ENCODE results near the gene PRDM5. TPM values are rescaled to one million over a fixed set of nuclear protein-coding genes. Genes with fewer than 3 reads are reported as not detected.

Gene PRDM5
- total and polyA plus RNA-seq, 2 donors (not counting 1 experiment from before 2014, with no cell fraction given): 8.6 to 19.0 TPM

DNA sequence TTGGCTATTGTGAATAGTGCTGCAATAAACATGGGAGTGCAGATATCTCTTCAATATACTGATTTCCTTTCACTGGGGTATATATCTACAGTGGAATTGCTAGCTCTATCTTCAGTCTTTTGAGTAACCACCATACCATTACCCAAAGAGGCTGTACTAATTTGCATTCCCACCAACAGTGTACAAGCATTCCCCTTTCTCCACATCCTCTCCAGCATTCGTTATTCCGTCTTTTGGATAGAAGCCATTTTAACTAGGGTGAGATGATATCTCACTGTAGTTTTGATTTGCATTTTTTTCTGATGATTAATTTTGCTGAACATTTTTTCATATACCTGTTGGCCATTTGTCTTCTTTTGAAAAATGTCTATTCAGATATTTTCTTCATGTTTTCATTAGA is 110.3 kb downstream of the PRDM5 start:
- Histone ChIP-seq H3K4me3 (replicated peaks in 1 of 4; ENCODE audit: control extremely low read depth in 1 of 4, insufficient read depth in 1 of 4, low read depth in 3 of 4, low read length in 4 of 4) (no peak overlapping the region), H3K4me1 (ENCODE audit: control insufficient read depth, extremely low read depth, insufficient read depth, low read length) (no peaks in the 10 kb centered on the region), H3K9me3 (ENCODE audit: control insufficient read depth, insufficient read depth, low read depth, low read length) (no peaks in the 10 kb centered on the region)

GRCh38 chr4:120809518-120809917 is 113.0 kb downstream of the PRDM5 start:
- Histone ChIP-seq H3K79me2 (ENCODE audit: control insufficient read depth, insufficient read depth, low read length) (no peaks in the 10 kb centered on the region), H3K4me1 (ENCODE audit: control insufficient read depth, extremely low read depth, insufficient read depth, low read length) (no peaks in the 10 kb centered on the region), H3K27ac (ENCODE audit: insufficient read depth, low read length) (no peak overlapping the region), H3K9me3 (ENCODE audit: control insufficient read depth, insufficient read depth, low read depth, low read length) (no peaks in the 10 kb centered on the region), H3K4me3 (replicated peaks in 1 of 4; ENCODE audit: control extremely low read depth in 1 of 4, insufficient read depth in 1 of 4, low read depth in 3 of 4, low read length in 4 of 4) (no peak overlapping the region), H4K20me1 (ENCODE audit: control insufficient read depth, extremely low read depth, insufficient read depth, low read length) (no peaks in the 10 kb centered on the region), H3K27me3 (ENCODE audit: control insufficient read depth, insufficient read depth, low read length) (no peaks in the 10 kb centered on the region), H3K9ac (ENCODE audit: insufficient read depth, low read length) (no peak overlapping the region), H3K36me3 (ENCODE audit: control insufficient read depth, insufficient read depth, low read length) (no peaks in the 10 kb centered on the region), H2AFZ (ENCODE audit: low read length) (no peak overlapping the region), H3K4me2 (ENCODE audit: extremely low read depth, insufficient read depth, low read length) (no peak overlapping the region)
- TF ChIP-seq CTCF (conservative IDR thresholded peaks at IDR 0.05 in 1 of 2, IDR thresholded peaks at IDR 0.05 in 1 of 2; ENCODE audit: low read depth in 1 of 2, low read length in 2 of 2): peak in 1 of 2 donors; percentile 35
- TF ChIP-seq EZH2 (IDR thresholded peaks at IDR 0.05; ENCODE audit: low read length, missing control alignments): no peak
- peak in 1 of 2 donors; percentile 4 for DNase-seq (ENCODE audit: low read depth in 2 of 2)

More for the DNA sequence above, 110.3 kb downstream of the PRDM5 start:
- peak in 1 of 2 donors; percentile 71 for DNase-seq (ENCODE audit: low read depth in 2 of 2)
- Histone ChIP-seq H3K79me2 (ENCODE audit: control insufficient read depth, insufficient read depth, low read length) (no peaks in the 10 kb centered on the region), H2AFZ (ENCODE audit: low read length) (no peak overlapping the region), H4K20me1 (ENCODE audit: control insufficient read depth, extremely low read depth, insufficient read depth, low read length) (no peaks in the 10 kb centered on the region), H3K4me2 (ENCODE audit: extremely low read depth, insufficient read depth, low read length) (no peak overlapping the region), H3K36me3 (ENCODE audit: control insufficient read depth, insufficient read depth, low read length) (no peaks in the 10 kb centered on the region), H3K27me3 (ENCODE audit: control insufficient read depth, insufficient read depth, low read length) (no peaks in the 10 kb centered on the region), H3K9ac (ENCODE audit: insufficient read depth, low read length) (no peak overlapping the region), H3K27ac (ENCODE audit: insufficient read depth, low read length) (no peak overlapping the region)
- TF ChIP-seq EZH2 (IDR thresholded peaks at IDR 0.05; ENCODE audit: low read length, missing control alignments) (no peak), CTCF (conservative IDR thresholded peaks at IDR 0.05 in 1 of 2, IDR thresholded peaks at IDR 0.05 in 1 of 2; ENCODE audit: low read depth in 1 of 2, low read length in 2 of 2) (no peak)

GRCh38 chr4:120808475-120809141 is 113.9 kb downstream of the PRDM5 start:
- no peak overlapping the region for H3K9ac ChIP-seq (ENCODE audit: insufficient read depth, low read length)
- no peaks in the 10 kb centered on the region for H3K9me3 ChIP-seq (ENCODE audit: control insufficient read depth, insufficient read depth, low read depth, low read length)
- no peak for DNase-seq (ENCODE audit: low read depth in 2 of 2)
- H3K27me3 ChIP-seq (ENCODE audit: control insufficient read depth, insufficient read depth, low read length): no peaks in the 10 kb centered on the region
- H3K27ac ChIP-seq (ENCODE audit: insufficient read depth, low read length): no peak overlapping the region
- H4K20me1 ChIP-seq (ENCODE audit: control insufficient read depth, extremely low read depth, insufficient read depth, low read length): no peaks in the 10 kb centered on the region
- H2AFZ ChIP-seq (ENCODE audit: low read length): no peak overlapping the region
- TF ChIP-seq EZH2 (IDR thresholded peaks at IDR 0.05; ENCODE audit: low read length, missing control alignments): no peak
- TF ChIP-seq CTCF (conservative IDR thresholded peaks at IDR 0.05 in 1 of 2, IDR thresholded peaks at IDR 0.05 in 1 of 2; ENCODE audit: low read depth in 1 of 2, low read length in 2 of 2): no peak
- H3K4me2 ChIP-seq (ENCODE audit: extremely low read depth, insufficient read depth, low read length): no peak overlapping the region
- H3K79me2 ChIP-seq (ENCODE audit: control insufficient read depth, insufficient read depth, low read length): no peaks in the 10 kb centered on the region
- H3K4me3 ChIP-seq (replicated peaks in 1 of 4; ENCODE audit: control extremely low read depth in 1 of 4, insufficient read depth in 1 of 4, low read depth in 3 of 4, low read length in 4 of 4): no peak overlapping the region
- H3K36me3 ChIP-seq (ENCODE audit: control insufficient read depth, insufficient read depth, low read length): no peaks in the 10 kb centered on the region
- H3K4me1 ChIP-seq (ENCODE audit: control insufficient read depth, extremely low read depth, insufficient read depth, low read length): no peaks in the 10 kb centered on the region

Measured in fibroblast of lung (primary cell).